ENCODE data around the gene SOS1.

SOS1 gene

GRCh38 chr2:39050109-39050508, 70.7 kb downstream of the SOS1 start:
- TF ChIP-seq MYC (IDR thresholded peaks at IDR 0.05; ENCODE audit: low read depth, low read length), result no peak
- TF ChIP-seq, protein P1, sequence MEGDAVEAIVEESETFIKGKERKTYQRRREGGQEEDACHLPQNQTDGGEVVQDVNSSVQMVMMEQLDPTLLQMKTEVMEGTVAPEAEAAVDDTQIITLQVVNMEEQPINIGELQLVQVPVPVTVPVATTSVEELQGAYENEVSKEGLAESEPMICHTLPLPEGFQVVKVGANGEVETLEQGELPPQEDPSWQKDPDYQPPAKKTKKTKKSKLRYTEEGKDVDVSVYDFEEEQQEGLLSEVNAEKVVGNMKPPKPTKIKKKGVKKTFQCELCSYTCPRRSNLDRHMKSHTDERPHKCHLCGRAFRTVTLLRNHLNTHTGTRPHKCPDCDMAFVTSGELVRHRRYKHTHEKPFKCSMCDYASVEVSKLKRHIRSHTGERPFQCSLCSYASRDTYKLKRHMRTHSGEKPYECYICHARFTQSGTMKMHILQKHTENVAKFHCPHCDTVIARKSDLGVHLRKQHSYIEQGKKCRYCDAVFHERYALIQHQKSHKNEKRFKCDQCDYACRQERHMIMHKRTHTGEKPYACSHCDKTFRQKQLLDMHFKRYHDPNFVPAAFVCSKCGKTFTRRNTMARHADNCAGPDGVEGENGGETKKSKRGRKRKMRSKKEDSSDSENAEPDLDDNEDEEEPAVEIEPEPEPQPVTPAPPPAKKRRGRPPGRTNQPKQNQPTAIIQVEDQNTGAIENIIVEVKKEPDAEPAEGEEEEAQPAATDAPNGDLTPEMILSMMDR (IDR thresholded peaks at IDR 0.05; ENCODE audit: low read depth, low read length), result no peak
- TF ChIP-seq, protein P2, sequence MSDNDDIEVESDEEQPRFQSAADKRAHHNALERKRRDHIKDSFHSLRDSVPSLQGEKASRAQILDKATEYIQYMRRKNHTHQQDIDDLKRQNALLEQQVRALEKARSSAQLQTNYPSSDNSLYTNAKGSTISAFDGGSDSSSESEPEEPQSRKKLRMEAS (IDR thresholded peaks at IDR 0.05; ENCODE audit: low read depth, low read length), result no peak
- no peak for TF ChIP-seq POLR2A (IDR thresholded peaks at IDR 0.05; ENCODE audit: extremely low read depth, insufficient read length)
- DNase-seq (ENCODE audit: low read depth), result no peak
- no peak overlapping the region for H3K4me3 ChIP-seq (ENCODE audit: low read depth, low read length)

- no peak for DNase-seq (ENCODE audit: low read depth)
- TF ChIP-seq POLR2A (IDR thresholded peaks at IDR 0.05; ENCODE audit: extremely low read depth, insufficient read length), result no peak
- no peak for TF ChIP-seq MYC (IDR thresholded peaks at IDR 0.05; ENCODE audit: low read depth, low read length)
- H3K4me3 ChIP-seq (ENCODE audit: low read depth, low read length), result no peak overlapping the region
These were observed 81.8 kb downstream of the SOS1 start for GRCh38 chr2:39039072-39039471.

DNA sequence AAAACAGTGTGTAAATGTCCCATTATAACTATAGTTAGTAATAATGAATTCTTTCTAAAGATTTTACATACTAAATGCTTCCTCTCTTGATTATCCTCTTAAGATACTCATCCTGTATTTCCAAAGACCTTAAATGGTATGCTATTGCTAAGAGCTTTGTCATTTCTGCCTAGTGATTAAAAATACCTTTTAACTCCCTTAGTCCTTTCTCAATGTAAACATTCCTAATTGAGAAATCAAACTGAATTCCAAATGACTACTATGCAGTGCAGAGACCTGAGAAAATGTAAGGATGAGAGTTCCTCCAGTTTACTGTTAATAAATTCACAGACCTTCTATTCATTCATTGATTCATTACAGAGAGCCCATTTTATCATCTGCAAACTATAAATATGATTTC, 86.9 kb downstream of the SOS1 start:
- H3K4me3 ChIP-seq (ENCODE audit: low read depth, low read length), result no peak overlapping the region
- DNase-seq (ENCODE audit: low read depth), result no peak
- TF ChIP-seq MYC (IDR thresholded peaks at IDR 0.05; ENCODE audit: low read depth, low read length) (no peak), POLR2A (IDR thresholded peaks at IDR 0.05; ENCODE audit: extremely low read depth, insufficient read length) (no peak)
- TF ChIP-seq, protein P2 (IDR thresholded peaks at IDR 0.05; ENCODE audit: low read depth, low read length), result no peak
- TF ChIP-seq, protein P1 (IDR thresholded peaks at IDR 0.05; ENCODE audit: low read depth, low read length), result no peak

- DNase-seq (ENCODE audit: low read depth), result no peak
- H3K4me3 ChIP-seq (ENCODE audit: low read depth, low read length), result no peak overlapping the region
- TF ChIP-seq, protein P2 (IDR thresholded peaks at IDR 0.05; ENCODE audit: low read depth, low read length), result no peak
- no peak for TF ChIP-seq POLR2A (IDR thresholded peaks at IDR 0.05; ENCODE audit: extremely low read depth, insufficient read length)
- no peak for TF ChIP-seq MYC (IDR thresholded peaks at IDR 0.05; ENCODE audit: low read depth, low read length)
- TF ChIP-seq, protein P1 (IDR thresholded peaks at IDR 0.05; ENCODE audit: low read depth, low read length), result no peak
These were observed 93.4 kb downstream of the SOS1 start for GRCh38 chr2:39027421-39027820.

GRCh38 chr2:39024833-39025232, 96.0 kb downstream of the SOS1 start:
- H3K4me3 ChIP-seq (ENCODE audit: low read depth, low read length), result no peak overlapping the region
- TF ChIP-seq, protein P1 (IDR thresholded peaks at IDR 0.05; ENCODE audit: low read depth, low read length), result no peak
- no peak for TF ChIP-seq POLR2A (IDR thresholded peaks at IDR 0.05; ENCODE audit: extremely low read depth, insufficient read length)
- TF ChIP-seq, protein P2 (IDR thresholded peaks at IDR 0.05; ENCODE audit: low read depth, low read length), result no peak
- TF ChIP-seq MYC (IDR thresholded peaks at IDR 0.05; ENCODE audit: low read depth, low read length), result no peak
- DNase-seq (ENCODE audit: low read depth), result no peak

DNA sequence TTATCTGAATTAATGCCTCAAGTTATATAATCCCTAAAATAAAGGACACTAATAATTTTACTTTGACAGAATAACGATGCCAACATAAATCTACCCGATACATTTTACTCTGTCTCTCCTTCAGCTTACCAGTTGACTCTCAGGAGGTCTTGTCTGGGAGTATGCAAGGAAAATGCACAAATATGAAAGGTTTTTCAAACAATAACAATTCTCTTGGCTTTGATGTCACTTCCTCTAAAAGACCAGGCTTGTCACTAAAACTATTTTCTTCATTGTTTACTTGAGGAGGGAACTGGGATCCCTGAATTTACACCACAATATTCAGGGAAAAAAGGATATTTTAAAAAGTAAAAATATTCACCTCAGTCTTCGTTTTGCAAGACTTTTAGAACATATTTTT, 97.2 kb downstream of the SOS1 start:
- TF ChIP-seq, protein P1 (IDR thresholded peaks at IDR 0.05; ENCODE audit: low read depth, low read length), result no peak
- no peak for TF ChIP-seq POLR2A (IDR thresholded peaks at IDR 0.05; ENCODE audit: extremely low read depth, insufficient read length)
- H3K4me3 ChIP-seq (ENCODE audit: low read depth, low read length), result no peak overlapping the region
- no peak for DNase-seq (ENCODE audit: low read depth)
